Measurements from ENCODE around the gene GRHL1. TPM values are rescaled to one million over a fixed set of nuclear protein-coding genes. Genes with fewer than 3 reads are reported as not detected.

The GRHL1 gene
- total RNA-seq, 1 experiment from 2014 or later: 10.3 TPM

DNA sequence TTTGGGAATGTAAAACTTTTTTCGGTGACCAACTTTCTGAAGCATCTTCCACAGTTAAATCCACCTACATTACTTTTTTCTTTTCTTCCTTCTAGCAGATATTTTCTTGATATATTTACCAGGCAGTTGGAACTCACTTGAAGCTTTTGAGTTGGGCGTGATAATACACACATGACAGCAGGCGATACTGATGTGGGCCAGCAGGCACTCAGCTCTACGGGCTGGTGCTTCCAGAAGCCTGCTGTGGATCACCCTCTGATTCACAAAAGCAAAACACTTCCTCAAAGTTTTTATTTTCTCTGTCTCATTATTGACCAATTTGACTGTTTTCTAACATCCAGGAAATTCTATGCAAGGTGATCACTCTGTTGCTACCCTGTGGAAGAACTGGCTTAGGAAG lies 22.9 kb downstream of the GRHL1 start:
- intact Hi-C loops (cut with micrococcal nuclease): loop anchor here (2.0 kb wide), 2 partner anchors 20 to 132 kb away; partner anchors contain the start of gene TAF1B
- TF ChIP-seq, protein P1, sequence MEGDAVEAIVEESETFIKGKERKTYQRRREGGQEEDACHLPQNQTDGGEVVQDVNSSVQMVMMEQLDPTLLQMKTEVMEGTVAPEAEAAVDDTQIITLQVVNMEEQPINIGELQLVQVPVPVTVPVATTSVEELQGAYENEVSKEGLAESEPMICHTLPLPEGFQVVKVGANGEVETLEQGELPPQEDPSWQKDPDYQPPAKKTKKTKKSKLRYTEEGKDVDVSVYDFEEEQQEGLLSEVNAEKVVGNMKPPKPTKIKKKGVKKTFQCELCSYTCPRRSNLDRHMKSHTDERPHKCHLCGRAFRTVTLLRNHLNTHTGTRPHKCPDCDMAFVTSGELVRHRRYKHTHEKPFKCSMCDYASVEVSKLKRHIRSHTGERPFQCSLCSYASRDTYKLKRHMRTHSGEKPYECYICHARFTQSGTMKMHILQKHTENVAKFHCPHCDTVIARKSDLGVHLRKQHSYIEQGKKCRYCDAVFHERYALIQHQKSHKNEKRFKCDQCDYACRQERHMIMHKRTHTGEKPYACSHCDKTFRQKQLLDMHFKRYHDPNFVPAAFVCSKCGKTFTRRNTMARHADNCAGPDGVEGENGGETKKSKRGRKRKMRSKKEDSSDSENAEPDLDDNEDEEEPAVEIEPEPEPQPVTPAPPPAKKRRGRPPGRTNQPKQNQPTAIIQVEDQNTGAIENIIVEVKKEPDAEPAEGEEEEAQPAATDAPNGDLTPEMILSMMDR (conservative IDR thresholded peaks at IDR 0.05; ENCODE audit: low read depth, low read length): no peak
- TF ChIP-seq EZH2phosphoT487 (IDR thresholded peaks at IDR 0.05; ENCODE audit: borderline replicate concordance, low read length): no peak
- TF ChIP-seq EZH2 (IDR thresholded peaks at IDR 0.05; ENCODE audit: low read length, unreplicated experiment): no peak
- peak overlapping the region; percentile 88 for H3K27ac ChIP-seq (ENCODE audit: low read length)
- H3K4me3 ChIP-seq (ENCODE audit: low read length): no peak overlapping the region
- peak overlapping the region; percentile 54 for H3K4me2 ChIP-seq (ENCODE audit: low read length)
- H3K9ac ChIP-seq (ENCODE audit: low read length): no peak overlapping the region
- H3K9me2 ChIP-seq (replicated peaks; ENCODE audit: low read length): no peaks in the 10 kb centered on the region
- peaks cover 62% of the 10 kb centered on the region for H3K4me1 ChIP-seq (ENCODE audit: insufficient read depth, low read length)
- H3F3A ChIP-seq (ENCODE audit: low read length, unreplicated experiment): no peaks in the 10 kb centered on the region
- ChIA-PET CTCF (no interaction called here), POLR2A (ENCODE audit: unreplicated experiment) (no interaction called here)
- H3K36me3 ChIP-seq (ENCODE audit: low read depth, low read length): no peaks in the 10 kb centered on the region
- ATAC-seq (no peak), DNase-seq (no peak)
- BruUV-seq (replicated peaks): no TSS peak
- H2AFZ ChIP-seq (ENCODE audit: low read length): no peak overlapping the region
- no peaks in the 10 kb centered on the region for H3K79me2 ChIP-seq (ENCODE audit: low read length)
- no peaks in the 10 kb centered on the region for H4K20me1 ChIP-seq (ENCODE audit: low read length)
- H3K9me3 ChIP-seq (ENCODE audit: low read length): no peaks in the 10 kb centered on the region
- no peaks in the 10 kb centered on the region for H3K27me3 ChIP-seq (ENCODE audit: low read length)

GRCh38 chr2:9975328-9975727 lies 23.8 kb downstream of the GRHL1 start:
- ChIA-PET CTCF (interaction anchor here (0.7 kb wide), 2 partner anchors 8 to 22 kb away, joined by 3 to 5 read pairs; no protein-coding TSS in a partner anchor), POLR2A (ENCODE audit: unreplicated experiment) (no interaction called here)
- TF ChIP-seq EZH2 (IDR thresholded peaks at IDR 0.05; ENCODE audit: low read length, unreplicated experiment) (no peak), EZH2phosphoT487 (IDR thresholded peaks at IDR 0.05; ENCODE audit: borderline replicate concordance, low read length) (no peak)
- TF ChIP-seq, protein P1 (conservative IDR thresholded peaks at IDR 0.05; ENCODE audit: low read depth, low read length): no peak
- H3F3A ChIP-seq (ENCODE audit: low read length, unreplicated experiment): no peaks in the 10 kb centered on the region
- no peaks in the 10 kb centered on the region for H3K79me2 ChIP-seq (ENCODE audit: low read length)
- H2AFZ ChIP-seq (ENCODE audit: low read length): no peak overlapping the region
- H3K36me3 ChIP-seq (ENCODE audit: low read depth, low read length): no peaks in the 10 kb centered on the region
- peak overlapping the region; percentile 16; the same call in 1 of the 2 replicates for H3K4me3 ChIP-seq (ENCODE audit: low read length)
- ATAC-seq (peak; percentile 89), DNase-seq (peak; percentile 93)
- BruUV-seq (replicated peaks): no TSS peak
- intact Hi-C loops (cut with micrococcal nuclease): loop anchor here (2.0 to 5.0 kb wide), 3 partner anchors 21 to 133 kb away; partner anchors contain the start of gene TAF1B
- H3K4me2 ChIP-seq (ENCODE audit: low read length): peak overlapping the region; percentile 54
- H3K9me3 ChIP-seq (ENCODE audit: low read length): no peaks in the 10 kb centered on the region
- no peaks in the 10 kb centered on the region for H3K9me2 ChIP-seq (replicated peaks; ENCODE audit: low read length)
- peaks cover 62% of the 10 kb centered on the region for H3K4me1 ChIP-seq (ENCODE audit: insufficient read depth, low read length)
- no peaks in the 10 kb centered on the region for H4K20me1 ChIP-seq (ENCODE audit: low read length)
- peak overlapping the region; percentile 34; the same call in 1 of the 2 replicates for H3K9ac ChIP-seq (ENCODE audit: low read length)
- peak overlapping the region; percentile 88 for H3K27ac ChIP-seq (ENCODE audit: low read length)
- no peaks in the 10 kb centered on the region for H3K27me3 ChIP-seq (ENCODE audit: low read length)

GRCh38 chr2:9975805-9976447 lies 24.4 kb downstream of the GRHL1 start:
- H3K27ac ChIP-seq (ENCODE audit: low read length): peak overlapping the region; percentile 88
- ChIA-PET CTCF (interaction anchor here (0.7 kb wide), 1 partner anchor 23 kb away, joined by 5 read pairs; no protein-coding TSS in a partner anchor), POLR2A (ENCODE audit: unreplicated experiment) (no interaction called here)
- DNase-seq: peak; percentile 99
- peak; percentile 77 for ATAC-seq
- peak overlapping the region; percentile 54 for H3K4me2 ChIP-seq (ENCODE audit: low read length)
- no peaks in the 10 kb centered on the region for H3K36me3 ChIP-seq (ENCODE audit: low read depth, low read length)
- H3K4me3 ChIP-seq (ENCODE audit: low read length): peak overlapping the region; percentile 16; the same call in 1 of the 2 replicates
- H4K20me1 ChIP-seq (ENCODE audit: low read length): no peaks in the 10 kb centered on the region
- H3K4me1 ChIP-seq (ENCODE audit: insufficient read depth, low read length): peaks cover 59% of the 10 kb centered on the region
- no peaks in the 10 kb centered on the region for H3K9me3 ChIP-seq (ENCODE audit: low read length)
- H3K9ac ChIP-seq (ENCODE audit: low read length): peak overlapping the region; percentile 34; the same call in 1 of the 2 replicates
- intact Hi-C loops (cut with micrococcal nuclease): loop anchor here (2.0 to 5.0 kb wide), 3 partner anchors 21 to 133 kb away; partner anchors contain the start of gene TAF1B
- no peak for TF ChIP-seq EZH2phosphoT487 (IDR thresholded peaks at IDR 0.05; ENCODE audit: borderline replicate concordance, low read length)
- no peak for TF ChIP-seq EZH2 (IDR thresholded peaks at IDR 0.05; ENCODE audit: low read length, unreplicated experiment)
- TF ChIP-seq, protein P1 (conservative IDR thresholded peaks at IDR 0.05; ENCODE audit: low read depth, low read length): no peak
- no peaks in the 10 kb centered on the region for H3K79me2 ChIP-seq (ENCODE audit: low read length)
- no peaks in the 10 kb centered on the region for H3K9me2 ChIP-seq (replicated peaks; ENCODE audit: low read length)
- no peaks in the 10 kb centered on the region for H3K27me3 ChIP-seq (ENCODE audit: low read length)
- BruUV-seq (replicated peaks): no TSS peak
- no peaks in the 10 kb centered on the region for H3F3A ChIP-seq (ENCODE audit: low read length, unreplicated experiment)
- H2AFZ ChIP-seq (ENCODE audit: low read length): no peak overlapping the region

Data from PC-3 (cell line).